Stimulated activated CD4-positive, alpha-beta T cell treated with anti-CD3 and anti-CD28 coated beads, TNF-alpha, amount 100 ng/mL, for 4 hours (primary cell): ENCODE results near the gene TOGARAM2.
"Not testable (repeated sequence)": the region's sequence is repeated elsewhere in the genome, so short reads cannot be mapped to it uniquely, and the experiment has no call there.

Experiments
- DNase-seq, 3 experiments: peaks; one replicate each; pipeline ENCODE4 v3.0.0-alpha.2; 2020; ENCODE audit warnings: low read depth in 3 of 3

Gene TOGARAM2

GRCh38 chr2:28977176-28977875, 3.8 kb upstream of the TOGARAM2 start:
- DNase-seq: no peak

GRCh38 chr2:28978001-28978400, 3.1 kb upstream of the TOGARAM2 start:
- not testable (repeated sequence) for DNase-seq

GRCh38 chr2:28978606-28979005, 2.5 kb upstream of the TOGARAM2 start:
- no peak for DNase-seq

- no peak for DNase-seq
Observed at GRCh38 chr2:28979041-28979440, 2.1 kb upstream of the TOGARAM2 start.

GRCh38 chr2:28979576-28980366, 1.3 kb upstream of the TOGARAM2 start:
- DNase-seq: no peak

GRCh38 chr2:28980368-28981015, 606 bp upstream of the TOGARAM2 start:
- DNase-seq: no peak

GRCh38 chr2:28981620-28982376, 700 bp downstream of the TOGARAM2 start:
- DNase-seq: no peak

- no peak for DNase-seq
Observed at GRCh38 chr2:28982381-28982950, 1.4 kb downstream of the TOGARAM2 start.

- DNase-seq: no peak
Observed at GRCh38 chr2:28986429-28986828, 5.3 kb downstream of the TOGARAM2 start.

- no peak for DNase-seq
Observed at GRCh38 chr2:28989973-28990372, 8.9 kb downstream of the TOGARAM2 start.

GRCh38 chr2:28990445-28990844, 9.3 kb downstream of the TOGARAM2 start:
- DNase-seq: no peak

- DNase-seq: no peak
Observed at GRCh38 chr2:28991021-28991420, 9.9 kb downstream of the TOGARAM2 start.

- DNase-seq: no peak
Observed at GRCh38 chr2:28991460-28991859, 10.4 kb downstream of the TOGARAM2 start.

- no peak for DNase-seq
Observed at GRCh38 chr2:28993206-28993960, 12.3 kb downstream of the TOGARAM2 start.

- DNase-seq: no peak
Observed at GRCh38 chr2:28994074-28994473, 13.0 kb downstream of the TOGARAM2 start.

- DNase-seq: no peak
Observed at GRCh38 chr2:28994679-28995078, 13.6 kb downstream of the TOGARAM2 start.

GRCh38 chr2:28995765-28996750, 15.0 kb downstream of the TOGARAM2 start:
- DNase-seq: no peak

- no peak for DNase-seq
Observed at GRCh38 chr2:28997237-28997846, 16.2 kb downstream of the TOGARAM2 start.
